Measurements from ENCODE around the gene CALD1.
"Not testable (repeated sequence)": the region's sequence is repeated elsewhere in the genome, so short reads cannot be mapped to it uniquely, and the experiment has no call there.

Gene CALD1

DNA sequence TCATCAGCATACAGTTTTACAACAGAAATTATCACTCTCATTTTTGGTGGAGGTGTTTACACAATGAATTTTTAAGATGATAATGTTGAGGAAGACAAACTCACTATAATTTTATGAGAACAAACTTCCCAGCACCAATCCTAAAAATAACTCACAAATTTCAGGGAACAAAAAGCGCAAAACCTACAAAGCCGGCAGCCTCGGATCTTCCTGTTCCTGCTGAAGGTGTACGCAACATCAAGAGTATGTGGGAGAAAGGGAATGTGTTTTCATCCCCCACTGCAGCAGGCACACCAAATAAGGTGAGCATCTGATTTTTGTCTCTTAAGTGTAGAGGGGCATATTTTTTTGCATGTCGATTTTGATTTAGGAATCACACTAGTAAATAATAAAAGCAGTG is 180.4 kb downstream of the CALD1 start:
- no peak overlapping the region for H3K4me3 ChIP-seq (replicated peaks; ENCODE audit: low read depth, low read length)
- no peak for DNase-seq (ENCODE audit: extremely low read depth, low read depth)
- TF ChIP-seq, protein P1, sequence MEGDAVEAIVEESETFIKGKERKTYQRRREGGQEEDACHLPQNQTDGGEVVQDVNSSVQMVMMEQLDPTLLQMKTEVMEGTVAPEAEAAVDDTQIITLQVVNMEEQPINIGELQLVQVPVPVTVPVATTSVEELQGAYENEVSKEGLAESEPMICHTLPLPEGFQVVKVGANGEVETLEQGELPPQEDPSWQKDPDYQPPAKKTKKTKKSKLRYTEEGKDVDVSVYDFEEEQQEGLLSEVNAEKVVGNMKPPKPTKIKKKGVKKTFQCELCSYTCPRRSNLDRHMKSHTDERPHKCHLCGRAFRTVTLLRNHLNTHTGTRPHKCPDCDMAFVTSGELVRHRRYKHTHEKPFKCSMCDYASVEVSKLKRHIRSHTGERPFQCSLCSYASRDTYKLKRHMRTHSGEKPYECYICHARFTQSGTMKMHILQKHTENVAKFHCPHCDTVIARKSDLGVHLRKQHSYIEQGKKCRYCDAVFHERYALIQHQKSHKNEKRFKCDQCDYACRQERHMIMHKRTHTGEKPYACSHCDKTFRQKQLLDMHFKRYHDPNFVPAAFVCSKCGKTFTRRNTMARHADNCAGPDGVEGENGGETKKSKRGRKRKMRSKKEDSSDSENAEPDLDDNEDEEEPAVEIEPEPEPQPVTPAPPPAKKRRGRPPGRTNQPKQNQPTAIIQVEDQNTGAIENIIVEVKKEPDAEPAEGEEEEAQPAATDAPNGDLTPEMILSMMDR (IDR thresholded peaks at IDR 0.05; ENCODE audit: low read depth, low read length, missing control alignments): no peak

- TF ChIP-seq, protein P1 (IDR thresholded peaks at IDR 0.05; ENCODE audit: low read depth, low read length, missing control alignments): no peak
Observed at GRCh38 chr7:134962270-134962780, 182.9 kb downstream of the CALD1 start.

GRCh38 chr7:134963036-134963435 is 183.6 kb downstream of the CALD1 start:
- TF ChIP-seq, protein P1 (IDR thresholded peaks at IDR 0.05; ENCODE audit: low read depth, low read length, missing control alignments): no peak

More at GRCh38 chr7:134962270-134962780, 182.9 kb downstream of the CALD1 start:
- no peak overlapping the region for H3K4me3 ChIP-seq (replicated peaks; ENCODE audit: low read depth, low read length)
- no peak for DNase-seq (ENCODE audit: extremely low read depth, low read depth)

DNA sequence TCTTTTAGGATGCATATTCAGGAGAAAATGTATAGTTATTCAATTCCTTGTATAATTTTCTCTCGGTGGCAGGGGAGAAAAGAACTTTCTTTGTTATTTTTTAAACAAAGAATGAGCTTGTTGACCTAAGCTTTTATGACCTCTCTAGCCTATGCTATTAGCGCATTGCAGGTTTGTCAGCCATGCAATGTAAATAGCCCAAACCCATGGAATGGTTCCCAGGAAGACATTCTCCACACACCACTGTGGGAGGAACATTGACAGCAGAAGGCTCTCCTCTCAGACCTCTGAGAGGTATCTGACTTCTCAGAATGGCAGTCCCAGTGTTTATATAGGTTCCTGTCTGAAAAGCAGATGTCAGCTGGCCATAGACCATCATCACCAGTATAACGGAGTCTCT is 187.3 kb downstream of the CALD1 start:
- TF ChIP-seq, protein P1 (IDR thresholded peaks at IDR 0.05; ENCODE audit: low read depth, low read length, missing control alignments): no peak
- no peak for DNase-seq (ENCODE audit: extremely low read depth, low read depth)
- no peak overlapping the region for H3K4me3 ChIP-seq (replicated peaks; ENCODE audit: low read depth, low read length)

More at GRCh38 chr7:134963036-134963435, 183.6 kb downstream of the CALD1 start:
- no peak overlapping the region for H3K4me3 ChIP-seq (replicated peaks; ENCODE audit: low read depth, low read length)
- DNase-seq (ENCODE audit: extremely low read depth, low read depth): no peak

DNA sequence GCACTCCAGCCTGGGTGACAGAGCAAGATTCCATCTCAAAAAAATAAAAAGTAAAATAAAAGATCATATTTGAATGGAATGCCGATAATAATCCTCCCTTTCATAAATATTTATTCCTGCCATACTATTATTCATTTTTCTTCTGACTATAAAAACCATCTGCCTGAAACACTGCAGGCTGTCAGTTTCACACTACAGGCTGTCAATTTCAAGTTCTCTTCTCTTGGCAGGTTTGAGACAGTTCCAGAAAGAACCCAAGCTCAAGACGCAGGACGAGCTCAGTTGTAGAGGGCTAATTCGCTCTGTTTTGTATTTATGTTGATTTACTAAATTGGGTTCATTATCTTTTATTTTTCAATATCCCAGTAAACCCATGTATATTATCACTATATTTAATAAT is 188.7 kb downstream of the CALD1 start:
- TF ChIP-seq, protein P1 (IDR thresholded peaks at IDR 0.05; ENCODE audit: low read depth, low read length, missing control alignments): no peak
- DNase-seq (ENCODE audit: extremely low read depth, low read depth): no peak
- no peak overlapping the region for H3K4me3 ChIP-seq (replicated peaks; ENCODE audit: low read depth, low read length)

GRCh38 chr7:134981645-134982044 is 202.2 kb downstream of the CALD1 start:
- DNase-seq (ENCODE audit: extremely low read depth, low read depth); H3K4me3 ChIP-seq (replicated peaks; ENCODE audit: low read depth, low read length): not testable (repeated sequence)

DNA sequence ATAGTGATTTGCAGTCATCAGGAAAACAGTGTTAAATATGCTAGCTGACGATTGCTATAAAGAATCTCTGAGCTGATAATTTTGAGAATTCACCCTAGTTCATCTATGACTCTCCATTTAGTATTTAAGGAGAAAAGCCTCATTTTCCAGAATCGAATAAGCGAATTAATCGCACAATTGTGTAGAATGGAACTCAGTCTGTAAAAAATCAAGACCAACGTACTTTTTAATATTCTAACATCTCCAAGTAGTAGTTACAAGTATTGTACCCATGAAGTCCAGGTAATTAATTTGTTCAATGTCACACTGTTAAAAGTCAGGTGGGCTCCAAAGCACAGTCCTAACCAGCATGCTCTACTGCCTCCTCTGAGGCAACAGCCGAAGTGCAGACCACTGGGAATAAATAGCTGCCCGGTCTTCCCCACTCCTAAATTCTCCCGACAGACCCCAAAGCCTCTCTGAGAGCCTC is 206.5 kb downstream of the CALD1 start:
- H3K4me3 ChIP-seq (replicated peaks; ENCODE audit: low read depth, low read length): peak overlapping the region; percentile 75
- no peak for DNase-seq (ENCODE audit: extremely low read depth, low read depth)
- TF ChIP-seq, protein P1 (IDR thresholded peaks at IDR 0.05; ENCODE audit: low read depth, low read length, missing control alignments): no peak

Measured in HFF-Myc (cell line).